ENCODE results near the gene AKR1D1. TPM values are rescaled to one million over a fixed set of nuclear protein-coding genes. Genes with fewer than 3 reads are reported as not detected.

The AKR1D1 gene
- total RNA-seq, 1 experiment from 2014 or later = not detected

GRCh38 chr7:138157702-138158101, 81.4 kb downstream of the AKR1D1 start:
- in situ Hi-C loops (cut with HindIII; ENCODE audit: low pct_unique_long_range_greater_than_20kb, low sequenced_read_pairs) (no loop called here), intact Hi-C loops (cut with micrococcal nuclease; ENCODE audit: unreplicated experiment) (no loop called here)
- no peak overlapping the region for H3K4me3 ChIP-seq (ENCODE audit: low read depth in 2 of 2, low read length in 2 of 2)
- DNase-seq (ENCODE audit: low read depth, low spot score) (no peak), ATAC-seq (no peak)
- H3K27ac ChIP-seq (ENCODE audit: low read length) = no peak overlapping the region
- H3K27me3 ChIP-seq (ENCODE audit: control insufficient read depth, insufficient read depth, low read length) = no peaks in the 10 kb centered on the region
- ChIA-PET CTCF (no interaction called here), POLR2A (no interaction called here)
- H3K4me1 ChIP-seq (ENCODE audit: control insufficient read depth, insufficient read depth, low read length) = no peaks in the 10 kb centered on the region
- no peaks in the 10 kb centered on the region for H3K36me3 ChIP-seq (ENCODE audit: control insufficient read depth, insufficient read depth, low read length)
- BruUV-seq (replicated peaks) = no TSS peak
- TF ChIP-seq REST (IDR thresholded peaks at IDR 0.05; ENCODE audit: insufficient read depth in 1 of 2, low read depth in 2 of 2, low read length in 1 of 2) (no peak), CTCF (IDR thresholded peaks at IDR 0.05) (no peak), POLR2AphosphoS5 (IDR thresholded peaks at IDR 0.05; ENCODE audit: low read depth, low read length) (no peak), SIN3A (IDR thresholded peaks at IDR 0.05; ENCODE audit: borderline replicate concordance, insufficient read depth, low read depth, low read length) (no peak), TCF7L2 (IDR thresholded peaks at IDR 0.05; ENCODE audit: low read depth, low read length) (no peak)
- no peaks in the 10 kb centered on the region for H3K9me3 ChIP-seq (ENCODE audit: control insufficient read depth, insufficient read depth, low read depth, low read length)

- no peaks in the 10 kb centered on the region; the same call in 1 of the 2 replicates for H3K9me3 ChIP-seq (ENCODE audit: control insufficient read depth, insufficient read depth, low read depth, low read length)
- H3K4me1 ChIP-seq (ENCODE audit: control insufficient read depth, insufficient read depth, low read length) = no peaks in the 10 kb centered on the region
- H3K27ac ChIP-seq (ENCODE audit: low read length) = no peak overlapping the region
- ChIA-PET POLR2A (no interaction called here), CTCF (no interaction called here)
- no peak overlapping the region for H3K4me3 ChIP-seq (ENCODE audit: low read depth in 2 of 2, low read length in 2 of 2)
- in situ Hi-C loops (cut with HindIII; ENCODE audit: low pct_unique_long_range_greater_than_20kb, low sequenced_read_pairs) = no loop called here
- H3K27me3 ChIP-seq (ENCODE audit: control insufficient read depth, insufficient read depth, low read length) = no peaks in the 10 kb centered on the region
- no peak for TF ChIP-seq CTCF (IDR thresholded peaks at IDR 0.05)
- no peak for TF ChIP-seq TCF7L2 (IDR thresholded peaks at IDR 0.05; ENCODE audit: low read depth, low read length)
- no TSS peak for BruUV-seq (replicated peaks)
- no peaks in the 10 kb centered on the region for H3K36me3 ChIP-seq (ENCODE audit: control insufficient read depth, insufficient read depth, low read length)
- intact Hi-C loops (cut with micrococcal nuclease; ENCODE audit: unreplicated experiment) = no loop called here
- ATAC-seq = no peak
- DNase-seq (ENCODE audit: low read depth, low spot score) = no peak
These were observed 82.7 kb downstream of the AKR1D1 start for GRCh38 chr7:138158739-138159528.
